GM23338 (cell line): ENCODE data around the gene NELL2. TPM values are rescaled to one million over a fixed set of nuclear protein-coding genes. Genes with fewer than 3 reads are reported as not detected.

ENCODE experiments used
- ATAC-seq: fragments of 200-7000 bp; cut with Tn5 transposase; 3 replicates; pipeline ENCODE4 v1.9.1; 2020
- DNase-seq: peaks from one replicate; pipeline ENCODE4 v3.0.0-alpha.2; 2015; ENCODE audit warnings: low spot score
- H2AFZ ChIP-seq: fragments of 200-600 bp; sonication (generic); 2 replicates; pipeline ENCODE4 v1.8.0; 2016; ENCODE audit warnings: antibody characterized with exemption, mild to moderate bottlenecking, moderate library complexity
- H3F3A ChIP-seq: fragments of 200-600 bp; sonication (generic); replicated peaks from 2 replicates; pipeline ENCODE4 v1.8.0; 2017; ENCODE audit warnings: antibody characterized with exemption, mixed run types, low read depth
- H3K27ac ChIP-seq: fragments of 200-600 bp; sonication (generic); 2 replicates; pipeline ENCODE4 v1.6.1; 2016; ENCODE audit warnings: low read depth
- H3K27me3 ChIP-seq: fragments of 200-600 bp; sonication (generic); 2 replicates; pipeline ENCODE4 v1.8.0; 2016; ENCODE audit warnings: mild to moderate bottlenecking, mixed run types, moderate library complexity; ENCODE audit not compliant: insufficient read depth
- H3K36me3 ChIP-seq: fragments of 200-600 bp; sonication (generic); 2 replicates; pipeline ENCODE4 v1.8.0; 2016; ENCODE audit warnings: mild to moderate bottlenecking; ENCODE audit not compliant: insufficient read depth
- H3K4me1 ChIP-seq: fragments of 200-600 bp; sonication (generic); 2 replicates; pipeline ENCODE4 v1.8.0; 2016; ENCODE audit warnings: mild to moderate bottlenecking, moderate library complexity; ENCODE audit not compliant: insufficient read depth
- H3K4me2 ChIP-seq: fragments of 200-600 bp; sonication (generic); 2 replicates; pipeline ENCODE4 v1.7.1; 2017; ENCODE audit warnings: mixed run types
- H3K4me3 ChIP-seq: fragments of 200-600 bp; sonication (generic); 2 replicates; pipeline ENCODE4 v1.6.1; 2016; ENCODE audit warnings: mixed run types
- H3K79me2 ChIP-seq: fragments of 200-600 bp; sonication (generic); replicated peaks from 2 replicates; pipeline ENCODE4 v1.8.0; 2017; ENCODE audit warnings: mild to moderate bottlenecking; ENCODE audit not compliant: insufficient read depth
- H3K9me2 ChIP-seq: fragments of 200-600 bp; sonication (generic); 2 replicates; pipeline ENCODE4 v1.8.0; 2017; ENCODE audit not compliant: insufficient read depth
- H4K20me1 ChIP-seq: fragments of 200-600 bp; sonication (generic); replicated peaks from 2 replicates; pipeline ENCODE4 v1.8.0; 2017; ENCODE audit warnings: mild to moderate bottlenecking; ENCODE audit not compliant: insufficient read depth
- H3K27ac Mint-ChIP-seq: 2 replicates; pipeline ENCODE4 v1.8.0; 2020; ENCODE audit warnings: inconsistent platforms, mild to moderate bottlenecking, moderate library complexity, mixed read lengths
- H3K27me3 Mint-ChIP-seq: 3 replicates; pipeline ENCODE4 v1.8.0; 2022; ENCODE audit warnings: low read depth, mild to moderate bottlenecking, moderate library complexity, mixed read lengths, inconsistent platforms; ENCODE audit not compliant: insufficient read depth, poor library complexity
- H3K36me3 Mint-ChIP-seq: 3 replicates; pipeline ENCODE4 v1.8.0; 2021; ENCODE audit warnings: low read depth, mild to moderate bottlenecking, inconsistent platforms, moderate library complexity, mixed read lengths
- H3K4me1 Mint-ChIP-seq: 3 replicates; pipeline ENCODE4 v1.8.0; 2020; ENCODE audit warnings: mild to moderate bottlenecking, inconsistent platforms, mixed read lengths
- H3K4me3 Mint-ChIP-seq: 3 replicates; pipeline ENCODE4 v1.8.0; 2021; ENCODE audit warnings: moderate library complexity, mild to moderate bottlenecking, inconsistent platforms, mixed read lengths
- H3K9me3 Mint-ChIP-seq: 3 replicates; pipeline ENCODE4 v1.8.0; 2020; ENCODE audit warnings: moderate library complexity, mild to moderate bottlenecking, inconsistent platforms, mixed read lengths
- CREB1 ChIP-seq: fragments of 250-450 bp; sonication (Bioruptor Pico); IDR thresholded peaks from 2 replicates; pipeline ENCODE4 v1.5.0; 2020; ENCODE audit warnings: low read depth, mild to moderate bottlenecking, moderate library complexity
- EZH2 ChIP-seq: fragments of 200-600 bp; sonication (generic); IDR thresholded peaks from one replicate; pipeline ENCODE4 v1.8.0; 2017; ENCODE audit warnings: antibody characterized with exemption, mild to moderate bottlenecking, low read depth; ENCODE audit not compliant: unreplicated experiment
- JUNB ChIP-seq: IDR thresholded peaks from one replicate; pipeline ENCODE4 v1.6.1; 2016; ENCODE audit warnings: antibody characterized with exemption; ENCODE audit not compliant: unreplicated experiment
- NANOG ChIP-seq: IDR thresholded peaks from 2 replicates; pipeline ENCODE4 v1.6.1; 2016; ENCODE audit warnings: antibody characterized with exemption, borderline replicate concordance
- REST ChIP-seq: IDR thresholded peaks from one replicate; pipeline ENCODE4 v1.6.1; 2018; ENCODE audit warnings: antibody characterized with exemption; ENCODE audit not compliant: unreplicated experiment
- STAT1 ChIP-seq: IDR thresholded peaks from one replicate; pipeline ENCODE4 v1.6.1; 2016; ENCODE audit warnings: antibody characterized with exemption; ENCODE audit not compliant: unreplicated experiment
- ZNF114 ChIP-seq: fragments of 250-450 bp; sonication (Bioruptor Pico); IDR thresholded peaks from 2 replicates; pipeline ENCODE4 v1.5.0; 2020; ENCODE audit warnings: mild to moderate bottlenecking, moderate library complexity
- ZNF462 ChIP-seq: fragments of 250-450 bp; sonication (Bioruptor Pico); IDR thresholded peaks from 2 replicates; pipeline ENCODE4 v1.5.0; 2020; ENCODE audit warnings: mild to moderate bottlenecking, moderate library complexity
- polyA plus RNA-seq: library from polyadenylated mRNA; unstranded; fragments of >200 nt; fragmentation: Nextera tagmentation; extraction: Ambion mirVana; gene quantifications from 2 replicates; pipeline ENCODE4 v1.2.1, GENCODE V29; 2016
- total RNA-seq: library from RNA; depleted of rRNA; stranded (reverse); fragments of >200 nt; shearing (Covaris generic); gene quantifications from 2 replicates; pipeline ENCODE4 v1.2.3, GENCODE V29; 2014

Gene NELL2
- total and polyA plus RNA-seq, 2 experiments from 2014 or later: 25.1 to 99.5 TPM

GRCh38 chr12:44881197-44881596, 5.1 kb upstream of the NELL2 start (continued):
- no peak for TF ChIP-seq REST
- TF ChIP-seq JUNB: no peak
- no peak for TF ChIP-seq STAT1
- TF ChIP-seq CREB1 (CRISPR knock-in tag): no peak
- TF ChIP-seq ZNF114 (CRISPR knock-in tag): no peak
- no peak for TF ChIP-seq EZH2

GRCh38 chr12:44876544-44877410, 662 bp upstream of the NELL2 start:
- H3K4me2 ChIP-seq: peak overlapping the region; percentile 79
- H3K4me1 ChIP-seq: peaks cover 13% of the 10 kb centered on the region
- 0 out of 2 replicates have a peak overlapping the region, but pooled peaks have one; percentile 52 for H3K27ac ChIP-seq
- Mint-ChIP-seq H3K27ac (no peak overlapping the region), H3K27me3 (no peaks in the 10 kb centered on the region), H3K9me3 (peaks cover 17% of the 10 kb centered on the region; the same call in 2 of the 3 replicates), H3K36me3 (peaks cover 19% of the 10 kb centered on the region; the same call in 2 of the 3 replicates), H3K4me1 (peaks cover 12% of the 10 kb centered on the region; the same call in 2 of the 3 replicates), H3K4me3 (peak overlapping the region; percentile 96)
- peak overlapping the region; percentile 98 for H2AFZ ChIP-seq
- H3F3A ChIP-seq: no peaks in the 10 kb centered on the region
- no peaks in the 10 kb centered on the region; the same call in 1 of the 2 replicates for H3K36me3 ChIP-seq
- H3K4me3 ChIP-seq: peak overlapping the region; percentile 91
- peaks cover 26% of the 10 kb centered on the region for H3K79me2 ChIP-seq
- H4K20me1 ChIP-seq: no peaks in the 10 kb centered on the region
- ATAC-seq (peak; percentile 71), DNase-seq (peak; percentile 90)
- peaks cover 16% of the 10 kb centered on the region for H3K27me3 ChIP-seq
- no peaks in the 10 kb centered on the region for H3K9me2 ChIP-seq
- peak; percentile 84 for TF ChIP-seq REST
- TF ChIP-seq NANOG: no peak
- TF ChIP-seq ZNF462 (CRISPR knock-in tag): peak; percentile 60; the same call in 1 of the 2 replicates
